ENCODE data around the gene MBTD1.

GRCh38 chr17:51184124-51184523 lies 75.7 kb downstream of the MBTD1 start:
- TF ChIP-seq CTCF (IDR thresholded peaks at IDR 0.05) (no peak), POLR2A (IDR thresholded peaks at IDR 0.05) (no peak), POLR2AphosphoS5 (IDR thresholded peaks at IDR 0.05) (no peak)

Data from upper lobe of left lung (tissue), 4 donors.